NB4 (cell line): Measurements from ENCODE around the gene LRRC4B.

Experiments
- DNase-seq: peaks from one replicate; pipeline ENCODE4 v3.0.0; 2010; ENCODE audit warnings: low read depth
- H3K4me3 ChIP-seq: one replicate; pipeline ENCODE4 v1.5.1; 2011; ENCODE audit warnings: mild to moderate bottlenecking, low read depth, low read length, moderate library complexity
- MYC ChIP-seq: IDR thresholded peaks from 2 replicates; pipeline ENCODE4 v1.6.1; 2011; ENCODE audit warnings: low read depth, low read length
- POLR2A ChIP-seq: IDR thresholded peaks from 2 replicates; pipeline ENCODE4 v1.6.1; 2011; ENCODE audit warnings: mild to moderate bottlenecking; ENCODE audit not compliant: insufficient read length; ENCODE audit errors: extremely low read depth
- TF ChIP-seq, protein P1 (sequence below): IDR thresholded peaks from one replicate; pipeline ENCODE4 v1.5.1; 2012; ENCODE audit warnings: low read depth, low read length
- TF ChIP-seq, protein P2 (sequence below): IDR thresholded peaks from 2 replicates; pipeline ENCODE4 v1.6.1; 2011; ENCODE audit warnings: low read depth, low read length

LRRC4B gene

GRCh38 chr19:50569938-50570540 lies 1.8 kb upstream of the LRRC4B start:
- no peak overlapping the region for H3K4me3 ChIP-seq
- DNase-seq = no peak
- TF ChIP-seq, protein P1, sequence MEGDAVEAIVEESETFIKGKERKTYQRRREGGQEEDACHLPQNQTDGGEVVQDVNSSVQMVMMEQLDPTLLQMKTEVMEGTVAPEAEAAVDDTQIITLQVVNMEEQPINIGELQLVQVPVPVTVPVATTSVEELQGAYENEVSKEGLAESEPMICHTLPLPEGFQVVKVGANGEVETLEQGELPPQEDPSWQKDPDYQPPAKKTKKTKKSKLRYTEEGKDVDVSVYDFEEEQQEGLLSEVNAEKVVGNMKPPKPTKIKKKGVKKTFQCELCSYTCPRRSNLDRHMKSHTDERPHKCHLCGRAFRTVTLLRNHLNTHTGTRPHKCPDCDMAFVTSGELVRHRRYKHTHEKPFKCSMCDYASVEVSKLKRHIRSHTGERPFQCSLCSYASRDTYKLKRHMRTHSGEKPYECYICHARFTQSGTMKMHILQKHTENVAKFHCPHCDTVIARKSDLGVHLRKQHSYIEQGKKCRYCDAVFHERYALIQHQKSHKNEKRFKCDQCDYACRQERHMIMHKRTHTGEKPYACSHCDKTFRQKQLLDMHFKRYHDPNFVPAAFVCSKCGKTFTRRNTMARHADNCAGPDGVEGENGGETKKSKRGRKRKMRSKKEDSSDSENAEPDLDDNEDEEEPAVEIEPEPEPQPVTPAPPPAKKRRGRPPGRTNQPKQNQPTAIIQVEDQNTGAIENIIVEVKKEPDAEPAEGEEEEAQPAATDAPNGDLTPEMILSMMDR = no peak
- no peak for TF ChIP-seq MYC
- TF ChIP-seq POLR2A = no peak
- TF ChIP-seq, protein P2, sequence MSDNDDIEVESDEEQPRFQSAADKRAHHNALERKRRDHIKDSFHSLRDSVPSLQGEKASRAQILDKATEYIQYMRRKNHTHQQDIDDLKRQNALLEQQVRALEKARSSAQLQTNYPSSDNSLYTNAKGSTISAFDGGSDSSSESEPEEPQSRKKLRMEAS = no peak

DNA sequence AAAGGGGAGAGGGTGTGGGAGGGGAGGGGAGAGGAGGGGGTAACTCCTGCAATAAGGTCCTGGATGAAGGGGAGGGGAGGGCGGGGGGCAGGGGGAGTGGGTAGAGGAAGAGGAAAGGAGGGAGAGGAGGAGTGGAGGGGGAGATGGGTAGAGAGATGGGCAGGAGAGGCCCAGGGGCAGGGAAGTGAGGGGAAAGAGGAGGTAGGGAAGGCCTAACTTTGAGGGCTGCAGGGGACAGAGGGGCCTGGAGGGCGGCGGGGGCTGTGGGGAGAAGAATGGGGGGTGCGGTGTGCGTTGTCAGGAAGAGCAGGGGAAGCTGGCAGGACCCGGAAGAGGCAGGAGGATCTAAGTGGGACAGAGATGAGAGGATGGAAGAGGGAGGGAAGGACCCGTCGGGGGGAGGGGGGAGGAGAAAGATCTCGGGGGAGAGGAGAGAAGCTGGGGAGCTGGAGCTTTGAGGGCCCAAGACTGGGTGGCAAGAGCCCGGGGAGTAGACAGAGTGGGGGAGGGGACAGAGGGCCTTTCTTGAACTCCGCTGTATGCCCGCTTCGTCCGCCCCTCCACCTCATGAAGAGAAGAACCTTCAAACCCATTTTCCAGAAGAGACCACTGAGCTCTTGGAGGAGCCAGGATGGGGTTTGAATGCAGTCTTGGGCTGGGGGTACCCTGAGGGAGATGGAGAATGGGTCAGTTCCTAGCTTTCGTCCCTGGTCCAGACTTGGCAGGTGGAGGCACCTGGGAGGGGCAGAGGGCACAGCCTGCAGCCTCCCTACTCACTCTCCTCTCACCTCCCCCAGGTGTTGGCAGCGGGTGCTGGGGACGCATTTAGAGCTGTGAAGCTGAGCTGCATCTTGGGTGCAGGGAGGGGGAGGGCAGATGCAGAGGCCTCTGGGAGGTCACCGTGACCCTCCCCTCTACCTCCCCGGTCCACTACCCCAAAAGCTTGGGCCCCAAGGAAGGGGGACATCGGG lies 778 bp upstream of the LRRC4B start:
- no peak overlapping the region for H3K4me3 ChIP-seq
- no peak for DNase-seq
- TF ChIP-seq, protein P2 = no peak
- TF ChIP-seq, protein P1 = no peak
- TF ChIP-seq POLR2A (no peak), MYC (no peak)

GRCh38 chr19:50567052-50567841 lies 988 bp downstream of the LRRC4B start:
- DNase-seq = no peak
- TF ChIP-seq, protein P1 = no peak
- TF ChIP-seq MYC (no peak), POLR2A (no peak)
- TF ChIP-seq, protein P2 = no peak
- no peak overlapping the region for H3K4me3 ChIP-seq

GRCh38 chr19:50565984-50566903 lies 2.0 kb downstream of the LRRC4B start:
- DNase-seq = no peak
- no peak overlapping the region for H3K4me3 ChIP-seq
- TF ChIP-seq POLR2A (no peak), MYC (no peak)
- TF ChIP-seq, protein P2 = no peak
- TF ChIP-seq, protein P1 = no peak
